SK-N-SH (cell line): ENCODE measurements around the gene GGA3. TPM values are rescaled to one million over a fixed set of nuclear protein-coding genes. Genes with fewer than 3 reads are reported as not detected.

Experiments used
- CTCF ChIA-PET: fragments of 300-600, 350-600 bp; formaldehyde crosslinking; extraction: SDS; loops from one replicate; lab custom pipeline; 2021; lab: Yijun Ruan, JAX
- POLR2A ChIA-PET: fragments of 350-600 bp; sonication (Branson Sonifier 250); formaldehyde crosslinking; extraction: SDS; loops from one replicate; lab custom pipeline; 2020; ENCODE audit warnings: antibody characterized with exemption, inconsistent platforms; lab: Yijun Ruan, JAX
- DNase-seq: peaks from one replicate; pipeline ENCODE4 v3.0.0; 2012
- H2AFZ ChIP-seq: fragments of 200-600 bp; sonication (generic); 2 replicates; pipeline ENCODE4 v1.8.1; 2016; ENCODE audit warnings: antibody characterized with exemption, mild to moderate bottlenecking, low read depth
- H3F3A ChIP-seq: fragments of 200-600 bp; sonication (generic); replicated peaks from 2 replicates; pipeline ENCODE3; 2016; ENCODE audit warnings: antibody characterized with exemption, mild to moderate bottlenecking; ENCODE audit not compliant: insufficient read depth
- H3K27ac ChIP-seq, 2 experiments: fragments of 200-500 bp in 1 of 2; fragments of 200-600 bp in 1 of 2; sonication (Bioruptor generic) in 1 of 2; sonication (generic), shearing (Covaris generic) in 1 of 2; 2 replicates each; pipeline versions ENCODE4 v1.5.1 to v1.6.1; 2014 to 2016; ENCODE audit warnings: low read depth in 2 of 2, inconsistent platforms in 1 of 2, low read length in 1 of 2, mild to moderate bottlenecking in 1 of 2, mixed read lengths in 1 of 2
- H3K27me3 ChIP-seq: fragments of 200-600 bp; sonication (generic), shearing (Covaris generic); 2 replicates; pipeline ENCODE4 v1.6.1; 2016; ENCODE audit warnings: mixed run types; ENCODE audit not compliant: insufficient read depth
- H3K36me3 ChIP-seq, 2 experiments: fragments of 200-500 bp in 1 of 2; fragments of 200-600 bp in 1 of 2; sonication (Bioruptor generic) in 1 of 2; sonication (generic) in 1 of 2; replicated peaks in 1 of 2; 2 replicates each; pipeline versions ENCODE3 to v1.5.1; 2014 to 2016; ENCODE audit warnings: low read length in 1 of 2, mild to moderate bottlenecking in 1 of 2; ENCODE audit not compliant: insufficient read depth in 2 of 2, control insufficient read depth in 1 of 2
- H3K4me1 ChIP-seq, 2 experiments: fragments of 200-500 bp in 1 of 2; fragments of 200-600 bp in 1 of 2; sonication (Bioruptor generic) in 1 of 2; sonication (generic), shearing (Covaris generic) in 1 of 2; 2 replicates each; pipeline versions ENCODE4 v1.5.1 to v1.6.1; 2014 to 2016; ENCODE audit warnings: low read depth in 1 of 2, low read length in 1 of 2, mixed run types in 1 of 2; ENCODE audit not compliant: insufficient read depth in 2 of 2, control insufficient read depth in 1 of 2
- H3K4me2 ChIP-seq: fragments of 200-600 bp; sonication (generic), shearing (Covaris generic); 2 replicates; pipeline ENCODE4 v1.6.1; 2017; ENCODE audit warnings: mixed run types
- H3K4me3 ChIP-seq, 2 experiments: fragments of 200-500 bp in 1 of 2; fragments of 200-600 bp in 1 of 2; sonication (Bioruptor generic) in 1 of 2; sonication (generic), shearing (Covaris generic) in 1 of 2; 2 replicates each; pipeline versions ENCODE4 v1.5.1 to v1.8.1; 2014 to 2016; ENCODE audit warnings: low read depth in 2 of 2, inconsistent platforms in 1 of 2, low read length in 1 of 2, mild to moderate bottlenecking in 1 of 2, mixed read lengths in 1 of 2, moderate library complexity in 1 of 2
- H3K79me2 ChIP-seq: fragments of 200-600 bp; sonication (generic); 2 replicates; pipeline ENCODE4 v1.8.1; 2017; ENCODE audit warnings: mild to moderate bottlenecking; ENCODE audit not compliant: insufficient read depth
- H3K9ac ChIP-seq: fragments of 200-600 bp; sonication (generic); 2 replicates; pipeline ENCODE4 v1.6.1; 2017; ENCODE audit warnings: mixed run types
- H3K9me2 ChIP-seq: fragments of 200-600 bp; sonication (generic); 2 replicates; pipeline ENCODE4 v1.6.1; 2017; ENCODE audit warnings: mixed run types
- H3K9me3 ChIP-seq: fragments of 200-600 bp; sonication (generic); 2 replicates; pipeline ENCODE4 v1.6.1; 2017; ENCODE audit warnings: mixed run types, mild to moderate bottlenecking, moderate library complexity
- H4K20me1 ChIP-seq: fragments of 200-600 bp; sonication (generic); 2 replicates; pipeline ENCODE4 v1.6.1; 2017; ENCODE audit warnings: mild to moderate bottlenecking, mixed run types; ENCODE audit not compliant: insufficient read depth
- CHD2 ChIP-seq: fragments of 150-350 bp; IDR thresholded peaks from 2 replicates; pipeline ENCODE4 v1.6.1; 2018; ENCODE audit warnings: low read length; ENCODE audit not compliant: partially characterized antibody
- CTCF ChIP-seq: fragments of 200-600 bp; sonication (generic); IDR thresholded peaks from 2 replicates; pipeline ENCODE4 v1.6.1; 2017; ENCODE audit warnings: antibody characterized with exemption, mild to moderate bottlenecking, moderate library complexity
- ELF1 ChIP-seq: IDR thresholded peaks from 2 replicates; pipeline ENCODE4 v1.4.0; 2012
- EP300 ChIP-seq, 2 experiments: IDR thresholded peaks; 2 replicates each; pipeline versions ENCODE4 v1.4.0 to v1.6.1; 2012; ENCODE audit warnings: borderline replicate concordance in 1 of 2, low read depth in 1 of 2, low read length in 1 of 2
- FOSL2 ChIP-seq: IDR thresholded peaks from 2 replicates; pipeline ENCODE4 v1.4.0; 2012; ENCODE audit warnings: low read depth, mild to moderate bottlenecking, moderate library complexity, borderline replicate concordance
- FOXM1 ChIP-seq: IDR thresholded peaks from 2 replicates; pipeline ENCODE4 v1.4.0; 2012; ENCODE audit warnings: low read depth, mild to moderate bottlenecking
- GATA2 ChIP-seq: sonication (generic); formaldehyde crosslinking; IDR thresholded peaks from 2 replicates; pipeline ENCODE4 v1.5.0; 2020; ENCODE audit warnings: mild to moderate bottlenecking, missing genetic modification reagents
- IRF3 ChIP-seq: fragments of 150-350 bp; IDR thresholded peaks from 2 replicates; pipeline ENCODE4 v1.6.1; 2016; ENCODE audit warnings: mild to moderate bottlenecking, low read depth, low read length
- NFIC ChIP-seq: IDR thresholded peaks from 2 replicates; pipeline ENCODE4 v1.4.0; 2012; ENCODE audit warnings: borderline replicate concordance
- NRF1 ChIP-seq: IDR thresholded peaks from 2 replicates; pipeline ENCODE4 v1.6.1; 2012; ENCODE audit warnings: low read depth, mild to moderate bottlenecking, low read length
- PBX3 ChIP-seq: IDR thresholded peaks from 2 replicates; pipeline ENCODE4; 2012
- RAD21 ChIP-seq: IDR thresholded peaks from 2 replicates; pipeline ENCODE4 v1.6.1; 2012; ENCODE audit warnings: mild to moderate bottlenecking, low read length
- REST ChIP-seq: IDR thresholded peaks from 2 replicates; pipeline ENCODE4 v1.6.1; 2012; ENCODE audit warnings: mild to moderate bottlenecking, low read depth, low read length, moderate library complexity
- SIN3A ChIP-seq: IDR thresholded peaks from 2 replicates; pipeline ENCODE4 v1.6.1; 2012; ENCODE audit warnings: low read depth, mild to moderate bottlenecking, low read length, moderate library complexity, borderline replicate concordance
- SMC3 ChIP-seq: IDR thresholded peaks from 2 replicates; pipeline ENCODE4 v1.6.1; 2012; ENCODE audit warnings: low read depth, low read length, improper control_type of control experiment
- TEAD4 ChIP-seq: IDR thresholded peaks from 2 replicates; pipeline ENCODE4 v1.4.0; 2012; ENCODE audit warnings: mild to moderate bottlenecking, borderline replicate concordance; ENCODE audit not compliant: insufficient read depth
- USF2 ChIP-seq: fragments of 150-350 bp; IDR thresholded peaks from 2 replicates; pipeline ENCODE4 v1.6.1; 2017; ENCODE audit warnings: antibody characterized with exemption, low read length, low read depth, borderline replicate concordance
- YY1 ChIP-seq: IDR thresholded peaks from 2 replicates; pipeline ENCODE4 v1.4.0; 2012; ENCODE audit warnings: low read depth, mild to moderate bottlenecking
- ZBTB33 ChIP-seq: IDR thresholded peaks from 2 replicates; pipeline ENCODE4 v1.4.0; 2012; ENCODE audit warnings: low read depth, borderline replicate concordance
- WGBS: methylation state at CpG from one replicate; pipeline ENCODE4 v1.1.6; 2017; ENCODE audit warnings: low lambda C conversion rate; 5-methylcytosine and 5-hydroxymethylcytosine counted together
- polyA plus RNA-seq, 3 experiments: library from polyadenylated mRNA; depleted of rRNA; stranded (reverse); fragments of >200 nt; gene quantifications; 2 replicates each; pipeline ENCODE4 v1.2.3, GENCODE V29; 2012

Gene GGA3
- polyA plus RNA-seq, 1 of the 3 experiments (the other 2 are of a cell fraction), result 42.5 TPM

GRCh38 chr17:75232786-75233185 is 28.6 kb downstream of the GGA3 start:
- DNase-seq, result no peak
- CTCF ChIA-PET, result interaction anchor here (1.1 to 11.7 kb wide), 7 partner anchors 7 to 130 kb away, joined by 3 to 136 read pairs (median 3); partner anchors contain the start of gene MIF4GD
- H3K9ac ChIP-seq, result no peak overlapping the region
- no peak overlapping the region for H2AFZ ChIP-seq
- no peak for TF ChIP-seq FOXM1
- no peak for TF ChIP-seq USF2
- TF ChIP-seq CTCF, result no peak
- no peak for TF ChIP-seq CHD2
- TF ChIP-seq EP300 (IDR thresholded peaks at IDR 0.05; ENCODE audit: borderline replicate concordance in 1 of 2, low read depth in 1 of 2, low read length in 1 of 2), result no peak
- no peak for TF ChIP-seq RAD21
- no peak for TF ChIP-seq NRF1
- TF ChIP-seq YY1, result no peak
- TF ChIP-seq SMC3, result no peak
- no peak for TF ChIP-seq ZBTB33
- no peak for TF ChIP-seq PBX3
- no peak for TF ChIP-seq ELF1
- TF ChIP-seq IRF3, result no peak
- TF ChIP-seq REST, result no peak
- no peak for TF ChIP-seq FOSL2
- no peak for TF ChIP-seq SIN3A
- no peak for TF ChIP-seq TEAD4
- no peak for TF ChIP-seq GATA2 (CRISPR knock-in tag)
- TF ChIP-seq NFIC, result no peak
- no peak overlapping the region for H3K4me2 ChIP-seq
- no peaks in the 10 kb centered on the region for H4K20me1 ChIP-seq
- H3K9me2 ChIP-seq, result no peaks in the 10 kb centered on the region
- H3K27ac ChIP-seq, result no peak overlapping the region
- peaks cover 67 to 75% of the 10 kb centered on the region in 2 experiments for H3K36me3 ChIP-seq
- H3F3A ChIP-seq, result peaks cover 25% of the 10 kb centered on the region
- H3K4me3 ChIP-seq, result no peak overlapping the region
- no peaks in the 10 kb centered on the region for H3K4me1 ChIP-seq
- POLR2A ChIA-PET, result no interaction called here
- H3K9me3 ChIP-seq, result no peaks in the 10 kb centered on the region
- H3K27me3 ChIP-seq, result no peaks in the 10 kb centered on the region
- H3K79me2 ChIP-seq, result 0 out of 2 replicates have a peak, but pooled peaks cover 7% of the 10 kb centered on the region
- WGBS, result 96% methylated on average over 13 of the region's 13 CpGs
